ENCODE data around the gene TEX10. TPM values are rescaled to one million over a fixed set of nuclear protein-coding genes. Genes with fewer than 3 reads are reported as not detected.

The TEX10 gene
- polyA plus RNA-seq, 1 of the 3 experiments (the other 2 are of a cell fraction): 12.7 TPM

GRCh38 chr9:100372648-100373047 is 19.9 kb upstream of the TEX10 start (continued):
- TF ChIP-seq MAX (IDR thresholded peaks at IDR 0.05; ENCODE audit: low read depth): no peak
- TF ChIP-seq IRF3 (IDR thresholded peaks at IDR 0.05; ENCODE audit: low read depth, low read length): no peak
- no peak for TF ChIP-seq TEAD4 (IDR thresholded peaks at IDR 0.05; ENCODE audit: borderline replicate concordance, insufficient read depth)
- no peak for TF ChIP-seq MXI1 (IDR thresholded peaks at IDR 0.05; ENCODE audit: low read depth, low read length)
- no peak for TF ChIP-seq SMC3 (IDR thresholded peaks at IDR 0.05; ENCODE audit: low read depth, low read length)

GRCh38 chr9:100370064-100370723 is 17.5 kb upstream of the TEX10 start:
- 92% methylated on average over 7 of the region's 7 CpGs for WGBS (ENCODE audit: low lambda C conversion rate)
- no peaks in the 10 kb centered on the region for H3K27me3 ChIP-seq (ENCODE audit: insufficient read depth)
- TF ChIP-seq EP300 (IDR thresholded peaks at IDR 0.05; ENCODE audit: borderline replicate concordance in 1 of 2, low read depth in 1 of 2, low read length in 1 of 2): no peak
- TF ChIP-seq SIN3A (IDR thresholded peaks at IDR 0.05; ENCODE audit: borderline replicate concordance, low read depth, low read length): no peak
- no peak for TF ChIP-seq USF2 (IDR thresholded peaks at IDR 0.05; ENCODE audit: borderline replicate concordance, low read depth, low read length)
- TF ChIP-seq TAF1 (IDR thresholded peaks at IDR 0.05; ENCODE audit: borderline replicate concordance, low read depth, low read length): no peak
- TF ChIP-seq ELF1 (IDR thresholded peaks at IDR 0.05): no peak
- TF ChIP-seq MAX (IDR thresholded peaks at IDR 0.05; ENCODE audit: low read depth): no peak
- no peak for TF ChIP-seq NRF1 (IDR thresholded peaks at IDR 0.05; ENCODE audit: low read depth, low read length)
- no peak for TF ChIP-seq FOXM1 (IDR thresholded peaks at IDR 0.05; ENCODE audit: low read depth)
- no peak for TF ChIP-seq IRF3 (IDR thresholded peaks at IDR 0.05; ENCODE audit: low read depth, low read length)
- no peak for TF ChIP-seq EZH2phosphoT487 (IDR thresholded peaks at IDR 0.05; ENCODE audit: borderline replicate concordance, low read depth)
- no peak for TF ChIP-seq MEF2A (IDR thresholded peaks at IDR 0.05; ENCODE audit: borderline replicate concordance, low read depth)
- TF ChIP-seq SMC3 (IDR thresholded peaks at IDR 0.05; ENCODE audit: low read depth, low read length): no peak
- TF ChIP-seq RAD21 (IDR thresholded peaks at IDR 0.05; ENCODE audit: low read length): no peak
- TF ChIP-seq PBX3 (IDR thresholded peaks at IDR 0.05): no peak
- TF ChIP-seq FOXJ3 (CRISPR knock-in tag; IDR thresholded peaks at IDR 0.05): no peak
- no peak for TF ChIP-seq MXI1 (IDR thresholded peaks at IDR 0.05; ENCODE audit: low read depth, low read length)
- TF ChIP-seq JUND (IDR thresholded peaks at IDR 0.05): no peak
- TF ChIP-seq RFX5 (IDR thresholded peaks at IDR 0.05; ENCODE audit: low read length): no peak
- no peak for TF ChIP-seq CHD2 (IDR thresholded peaks at IDR 0.05; ENCODE audit: low read length, partially characterized antibody)
- H3K4me3 ChIP-seq (ENCODE audit: low read depth in 2 of 2, low read length in 1 of 2): no peak overlapping the region
- H3K36me3 ChIP-seq (replicated peaks in 1 of 2; ENCODE audit: control insufficient read depth in 1 of 2, insufficient read depth in 2 of 2, low read length in 1 of 2): no peaks in the 10 kb centered on the region
- no peaks in the 10 kb centered on the region for H3K79me2 ChIP-seq (ENCODE audit: insufficient read depth)
- H3K27ac ChIP-seq (ENCODE audit: low read depth in 2 of 2, low read length in 1 of 2): no peak overlapping the region
- H2AFZ ChIP-seq (ENCODE audit: low read depth): no peak overlapping the region
- H3K4me1 ChIP-seq (ENCODE audit: control insufficient read depth in 1 of 2, insufficient read depth in 2 of 2, low read depth in 1 of 2, low read length in 1 of 2): no peaks in the 10 kb centered on the region
- no peaks in the 10 kb centered on the region for H3K9me3 ChIP-seq
- H3F3A ChIP-seq (replicated peaks; ENCODE audit: insufficient read depth): no peaks in the 10 kb centered on the region
- H4K20me1 ChIP-seq (ENCODE audit: insufficient read depth): no peaks in the 10 kb centered on the region
- DNase-seq: no peak
- H3K9ac ChIP-seq: no peak overlapping the region
- no peaks in the 10 kb centered on the region for H3K9me2 ChIP-seq
- ChIA-PET POLR2A (no interaction called here), CTCF (interaction anchor here (0.8 to 1.4 kb wide), 2 partner anchors 57 to 76 kb away, joined by 3 to 4 read pairs; partner anchors contain the start of gene MSANTD3)
- no peak overlapping the region for H3K4me2 ChIP-seq
